T-helper 1 cell treated with Interleukin-12 subunit alpha and Interleukin-12 subunit beta and Interleukin-4 antibody, amounts not matched to agents 30 μg/mL and 1 μg/mL, for 36 hours (primary cell): ENCODE results near the gene NTM.

Experiments
- H3K27ac Mint-ChIP-seq: one replicate; pipeline ENCODE4 v1.8.0; 2021; ENCODE audit warnings: mild to moderate bottlenecking, mixed read lengths
- H3K27me3 Mint-ChIP-seq: one replicate; pipeline ENCODE4 v1.8.0; 2021; ENCODE audit warnings: low read depth, mixed read lengths
- H3K36me3 Mint-ChIP-seq: one replicate; pipeline ENCODE4 v1.8.0; 2021; ENCODE audit warnings: low read depth, mixed read lengths
- H3K4me1 Mint-ChIP-seq: one replicate; pipeline ENCODE4 v1.8.0; 2021; ENCODE audit warnings: low read depth, mixed read lengths
- H3K4me3 Mint-ChIP-seq: one replicate; pipeline ENCODE4 v1.8.0; 2021; ENCODE audit warnings: mild to moderate bottlenecking, moderate library complexity, mixed read lengths
- H3K9me3 Mint-ChIP-seq: one replicate; pipeline ENCODE4 v1.8.0; 2021; ENCODE audit warnings: mixed read lengths

Gene NTM

GRCh38 chr11:131606811-131607335, 236.5 kb downstream of the NTM start:
- Mint-ChIP-seq H3K27me3 (no peaks in the 10 kb centered on the region), H3K4me3 (no peak overlapping the region), H3K27ac (no peak overlapping the region), H3K36me3 (no peaks in the 10 kb centered on the region), H3K9me3 (peaks cover 9% of the 10 kb centered on the region), H3K4me1 (no peaks in the 10 kb centered on the region)

GRCh38 chr11:131609337-131609736, 238.9 kb downstream of the NTM start:
- H3K9me3 Mint-ChIP-seq: peaks cover 9% of the 10 kb centered on the region
- H3K4me1 Mint-ChIP-seq: no peaks in the 10 kb centered on the region
- H3K36me3 Mint-ChIP-seq: no peaks in the 10 kb centered on the region
- no peak overlapping the region for H3K27ac Mint-ChIP-seq
- no peak overlapping the region for H3K4me3 Mint-ChIP-seq
- H3K27me3 Mint-ChIP-seq: no peaks in the 10 kb centered on the region

GRCh38 chr11:131609921-131610320, 239.5 kb downstream of the NTM start:
- no peak overlapping the region for H3K4me3 Mint-ChIP-seq
- H3K27me3 Mint-ChIP-seq: no peaks in the 10 kb centered on the region
- peaks cover 9% of the 10 kb centered on the region for H3K9me3 Mint-ChIP-seq
- H3K4me1 Mint-ChIP-seq: no peaks in the 10 kb centered on the region
- no peak overlapping the region for H3K27ac Mint-ChIP-seq
- no peaks in the 10 kb centered on the region for H3K36me3 Mint-ChIP-seq

- Mint-ChIP-seq H3K27me3 (no peaks in the 10 kb centered on the region), H3K36me3 (no peaks in the 10 kb centered on the region), H3K27ac (no peak overlapping the region), H3K4me3 (no peak overlapping the region), H3K4me1 (no peaks in the 10 kb centered on the region), H3K9me3 (peaks cover 9% of the 10 kb centered on the region)
These were observed 240.9 kb downstream of the NTM start for GRCh38 chr11:131611322-131611721.

GRCh38 chr11:131612533-131612932, 242.1 kb downstream of the NTM start:
- Mint-ChIP-seq H3K27me3 (no peaks in the 10 kb centered on the region), H3K4me1 (no peaks in the 10 kb centered on the region), H3K9me3 (peaks cover 5% of the 10 kb centered on the region), H3K36me3 (no peaks in the 10 kb centered on the region), H3K27ac (no peak overlapping the region), H3K4me3 (no peak overlapping the region)

- no peaks in the 10 kb centered on the region for H3K9me3 Mint-ChIP-seq
- H3K4me3 Mint-ChIP-seq: no peak overlapping the region
- H3K27me3 Mint-ChIP-seq: no peaks in the 10 kb centered on the region
These were observed 244.2 kb downstream of the NTM start for GRCh38 chr11:131614631-131615030.

GRCh38 chr11:131615611-131616010, 245.2 kb downstream of the NTM start:
- Mint-ChIP-seq H3K4me3 (no peak overlapping the region), H3K36me3 (no peaks in the 10 kb centered on the region), H3K4me1 (no peaks in the 10 kb centered on the region), H3K9me3 (no peaks in the 10 kb centered on the region), H3K27me3 (no peaks in the 10 kb centered on the region), H3K27ac (no peak overlapping the region)

More at GRCh38 chr11:131614631-131615030, 244.2 kb downstream of the NTM start:
- Mint-ChIP-seq H3K4me1 (no peaks in the 10 kb centered on the region), H3K36me3 (no peaks in the 10 kb centered on the region), H3K27ac (no peak overlapping the region)

GRCh38 chr11:131616481-131617140, 246.2 kb downstream of the NTM start:
- Mint-ChIP-seq H3K27ac (no peak overlapping the region), H3K9me3 (no peaks in the 10 kb centered on the region), H3K36me3 (no peaks in the 10 kb centered on the region), H3K4me3 (no peak overlapping the region), H3K4me1 (no peaks in the 10 kb centered on the region), H3K27me3 (no peaks in the 10 kb centered on the region)

GRCh38 chr11:131618201-131618600, 247.8 kb downstream of the NTM start:
- Mint-ChIP-seq H3K27me3 (no peaks in the 10 kb centered on the region), H3K36me3 (no peaks in the 10 kb centered on the region), H3K9me3 (no peaks in the 10 kb centered on the region), H3K4me1 (no peaks in the 10 kb centered on the region), H3K4me3 (no peak overlapping the region), H3K27ac (no peak overlapping the region)

GRCh38 chr11:131622193-131622592, 251.8 kb downstream of the NTM start:
- H3K9me3 Mint-ChIP-seq: no peaks in the 10 kb centered on the region
- H3K36me3 Mint-ChIP-seq: no peaks in the 10 kb centered on the region
- H3K27me3 Mint-ChIP-seq: peaks cover 9% of the 10 kb centered on the region
- no peak overlapping the region for H3K27ac Mint-ChIP-seq
- no peaks in the 10 kb centered on the region for H3K4me1 Mint-ChIP-seq
- H3K4me3 Mint-ChIP-seq: no peak overlapping the region

GRCh38 chr11:131624531-131624930, 254.1 kb downstream of the NTM start:
- Mint-ChIP-seq H3K4me3 (no peak overlapping the region), H3K36me3 (no peaks in the 10 kb centered on the region), H3K4me1 (no peaks in the 10 kb centered on the region), H3K9me3 (no peaks in the 10 kb centered on the region), H3K27me3 (peaks cover 18% of the 10 kb centered on the region), H3K27ac (no peak overlapping the region)

GRCh38 chr11:131626788-131627187, 256.4 kb downstream of the NTM start:
- H3K4me3 Mint-ChIP-seq: no peak overlapping the region
- H3K4me1 Mint-ChIP-seq: no peaks in the 10 kb centered on the region
- H3K36me3 Mint-ChIP-seq: no peaks in the 10 kb centered on the region
- H3K9me3 Mint-ChIP-seq: no peaks in the 10 kb centered on the region
- peaks cover 18% of the 10 kb centered on the region for H3K27me3 Mint-ChIP-seq
- H3K27ac Mint-ChIP-seq: no peak overlapping the region

GRCh38 chr11:131628739-131629138, 258.3 kb downstream of the NTM start:
- Mint-ChIP-seq H3K36me3 (no peaks in the 10 kb centered on the region), H3K4me3 (no peak overlapping the region), H3K9me3 (no peaks in the 10 kb centered on the region), H3K27me3 (peaks cover 18% of the 10 kb centered on the region), H3K27ac (no peak overlapping the region), H3K4me1 (no peaks in the 10 kb centered on the region)

GRCh38 chr11:131629925-131630540, 259.6 kb downstream of the NTM start:
- Mint-ChIP-seq H3K4me3 (no peak overlapping the region), H3K36me3 (no peaks in the 10 kb centered on the region), H3K27me3 (peaks cover 18% of the 10 kb centered on the region), H3K27ac (no peak overlapping the region), H3K4me1 (no peaks in the 10 kb centered on the region), H3K9me3 (no peaks in the 10 kb centered on the region)

- no peaks in the 10 kb centered on the region for H3K36me3 Mint-ChIP-seq
- no peak overlapping the region for H3K27ac Mint-ChIP-seq
- H3K27me3 Mint-ChIP-seq: peaks cover 7% of the 10 kb centered on the region
- H3K4me3 Mint-ChIP-seq: no peak overlapping the region
- no peaks in the 10 kb centered on the region for H3K9me3 Mint-ChIP-seq
- H3K4me1 Mint-ChIP-seq: no peaks in the 10 kb centered on the region
These were observed 262.6 kb downstream of the NTM start for GRCh38 chr11:131632971-131633370.
